SW 1271 (cell line): ENCODE results near the gene KBTBD2.
A peak's percentile ranks its signal among the peaks of the same experiment; 100 is the strongest.
"Not testable (repeated sequence)": the region's sequence is repeated elsewhere in the genome, so short reads cannot be mapped to it uniquely, and the experiment has no call there.

ENCODE experiments used
- DNase-seq, 2 experiments: peaks; one replicate each; lab custom pipeline; 2025; lab: John Stamatoyannopoulos, UW

The KBTBD2 gene

DNA sequence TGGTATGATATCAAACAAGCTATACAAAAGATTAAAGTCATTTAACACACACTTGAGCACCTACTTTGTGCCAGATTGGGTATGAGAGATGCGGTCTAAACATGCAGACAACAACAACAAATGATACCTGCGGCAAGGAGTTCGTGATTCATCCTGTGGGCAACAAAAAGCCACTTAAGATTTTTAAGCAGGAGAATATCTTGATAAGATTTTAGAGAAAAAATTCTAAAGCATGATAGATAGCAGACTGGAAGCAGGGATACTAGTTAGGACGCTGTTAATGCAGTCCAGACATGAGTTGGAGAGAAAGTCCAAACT is 1.6 kb upstream of the KBTBD2 start:
- no peak for DNase-seq

DNA sequence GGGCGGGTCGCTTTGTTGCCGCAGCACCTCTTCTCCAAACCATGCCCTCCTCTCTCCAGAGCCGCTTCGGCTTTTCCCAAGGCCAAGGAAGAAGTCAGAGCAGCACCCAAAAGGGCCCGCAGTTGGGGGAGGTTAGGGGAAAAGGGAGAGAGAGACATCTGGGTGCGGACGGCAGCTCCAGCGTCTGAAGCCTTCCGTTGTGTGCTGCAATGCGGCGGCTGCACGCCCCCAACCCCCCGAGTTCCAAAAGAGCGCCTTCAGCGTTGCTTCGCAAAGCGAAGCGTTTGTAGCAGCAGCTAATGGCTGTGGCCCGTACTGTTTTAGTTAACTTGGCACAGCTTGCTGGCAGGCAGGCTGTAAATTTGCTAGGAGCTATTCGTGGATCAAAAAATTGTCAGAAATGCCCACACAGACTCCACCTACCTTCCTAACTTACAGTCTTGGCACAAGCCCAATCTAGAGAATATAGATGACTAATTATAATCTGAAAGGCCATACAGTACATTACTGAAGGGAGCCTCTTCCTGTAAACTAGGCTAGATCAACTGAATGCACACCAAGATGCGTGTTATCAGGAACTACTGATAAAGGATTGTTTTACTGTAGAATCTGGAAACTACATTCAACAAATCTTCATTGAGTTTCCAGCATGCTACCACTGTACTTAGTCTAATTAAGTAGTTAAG is 1.1 kb upstream of the KBTBD2 start:
- DNase-seq: peak; percentile 26 to 46

DNA sequence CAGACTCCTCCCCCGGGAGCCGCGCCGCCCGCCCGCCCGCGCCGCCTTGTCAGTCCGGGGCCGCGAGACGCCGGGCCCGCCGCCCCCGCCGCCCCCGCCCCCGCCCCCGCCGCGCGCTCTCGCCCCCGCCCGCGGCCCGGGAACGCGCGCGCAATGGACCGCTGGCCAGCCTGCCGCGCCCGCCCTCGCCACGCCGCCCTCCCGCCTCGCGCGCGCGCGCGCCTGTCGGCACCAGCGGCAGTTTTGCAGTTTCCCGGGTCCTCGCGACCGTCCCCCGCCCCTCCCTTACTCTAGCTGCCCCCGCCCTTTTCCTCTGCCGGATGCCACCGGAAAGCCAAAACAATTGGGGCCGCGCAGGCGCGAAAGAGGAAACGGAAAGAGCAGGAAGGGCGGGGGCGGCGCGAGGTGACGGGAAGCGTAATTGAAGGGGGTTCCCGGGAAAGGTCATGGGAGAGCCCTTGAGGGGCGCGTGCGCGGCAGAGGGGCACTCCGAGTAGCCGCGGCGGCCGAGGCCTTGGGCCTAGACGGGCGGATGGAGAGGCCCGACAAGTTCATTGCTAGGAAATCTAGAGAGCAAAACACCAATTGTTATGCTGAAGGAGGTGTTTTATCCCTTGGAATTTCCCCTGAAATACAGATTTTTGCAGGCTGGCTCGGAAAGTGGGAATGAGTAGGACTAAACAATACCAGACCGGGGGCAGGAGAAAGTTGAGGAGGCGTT is 400 bp upstream of the KBTBD2 start:
- DNase-seq: peak; percentile 81 to 96

DNA sequence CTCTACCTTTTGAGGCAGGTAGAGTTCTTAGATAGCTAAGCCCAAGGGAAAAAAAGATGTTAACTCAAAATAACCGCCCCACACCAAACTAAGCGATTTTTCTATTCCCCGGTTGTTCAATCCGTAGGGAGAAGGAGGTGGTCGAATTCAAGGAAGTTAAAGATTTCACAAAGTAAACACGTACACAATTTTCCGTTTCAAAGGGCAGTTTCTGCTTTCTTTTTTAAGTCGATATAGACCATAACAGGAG is 842 bp downstream of the KBTBD2 start:
- DNase-seq: no peak

DNA sequence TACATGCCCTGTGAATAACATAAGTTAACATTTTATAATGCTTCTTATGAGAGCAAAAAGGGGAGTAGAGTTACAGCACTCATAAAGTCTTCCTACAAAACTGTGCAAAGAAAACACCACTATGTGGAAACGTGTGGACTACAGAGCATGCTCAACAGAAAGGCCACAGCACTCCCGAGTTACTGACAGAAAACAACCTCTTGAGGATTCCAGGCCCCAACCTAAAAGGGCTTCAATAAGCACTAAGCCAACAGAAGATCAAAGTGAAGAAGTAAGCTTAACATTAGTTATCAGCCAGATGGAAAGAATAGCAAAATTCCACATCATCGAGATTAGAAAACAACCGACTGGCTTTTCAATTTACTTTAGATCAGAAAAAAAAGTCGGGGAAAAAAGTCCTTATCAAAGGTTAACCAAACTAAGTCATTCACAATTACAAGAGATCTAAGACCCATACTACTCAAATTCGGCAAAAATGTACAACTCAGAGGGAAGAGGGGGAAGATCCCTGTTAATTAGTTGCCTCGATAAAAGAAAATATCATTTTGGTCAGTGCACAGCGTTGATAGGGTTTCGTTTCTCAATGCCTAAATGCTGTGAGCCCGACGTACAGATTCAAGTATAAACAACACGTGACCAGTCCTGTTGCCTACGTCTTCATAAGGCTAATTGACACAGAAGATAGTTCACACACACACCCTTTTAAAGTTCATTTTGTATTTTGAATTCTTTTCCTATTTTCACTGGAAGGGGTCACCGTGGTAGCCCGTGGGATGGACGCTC is 1.4 kb downstream of the KBTBD2 start:
- DNase-seq: peak in 1 of 2 experiments; percentile 64

DNA sequence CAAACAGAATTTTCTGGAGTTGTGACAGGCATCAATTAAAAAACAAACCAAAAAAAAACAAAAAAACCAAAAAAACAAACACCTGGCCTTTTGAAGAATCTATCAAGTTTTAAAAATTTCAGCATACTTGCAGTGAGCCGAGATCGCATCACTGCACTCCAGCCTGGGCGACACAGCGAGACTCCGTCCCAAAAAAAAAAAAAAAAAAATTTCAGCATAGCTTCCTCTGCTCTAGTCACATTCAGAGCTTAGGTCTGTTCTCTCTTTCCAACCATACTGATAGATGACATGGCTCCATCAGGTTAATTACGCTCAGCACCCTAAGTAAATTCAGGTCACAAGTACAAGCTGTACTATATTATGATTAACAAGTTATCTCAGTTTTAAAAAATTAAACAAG is 3.1 kb downstream of the KBTBD2 start:
- DNase-seq: no peak

DNA sequence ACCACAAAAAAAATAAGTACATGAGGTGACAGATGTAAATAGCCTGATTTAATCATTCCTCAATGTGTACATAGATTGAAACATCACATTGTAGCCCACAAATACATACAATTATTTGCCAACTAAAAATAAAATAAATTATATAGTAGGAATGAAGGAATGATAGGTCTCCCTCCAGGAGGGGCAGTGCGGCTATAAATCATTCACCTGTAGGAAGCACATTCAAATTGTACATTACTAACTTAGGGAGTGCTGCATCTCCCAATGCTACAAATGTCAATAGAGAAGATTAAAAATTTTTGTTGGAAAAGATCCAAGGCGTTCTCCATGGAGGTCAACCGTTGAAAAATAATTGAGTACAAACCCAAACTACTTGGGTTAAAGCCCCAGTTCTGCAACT is 4.2 kb downstream of the KBTBD2 start:
- DNase-seq: no peak

DNA sequence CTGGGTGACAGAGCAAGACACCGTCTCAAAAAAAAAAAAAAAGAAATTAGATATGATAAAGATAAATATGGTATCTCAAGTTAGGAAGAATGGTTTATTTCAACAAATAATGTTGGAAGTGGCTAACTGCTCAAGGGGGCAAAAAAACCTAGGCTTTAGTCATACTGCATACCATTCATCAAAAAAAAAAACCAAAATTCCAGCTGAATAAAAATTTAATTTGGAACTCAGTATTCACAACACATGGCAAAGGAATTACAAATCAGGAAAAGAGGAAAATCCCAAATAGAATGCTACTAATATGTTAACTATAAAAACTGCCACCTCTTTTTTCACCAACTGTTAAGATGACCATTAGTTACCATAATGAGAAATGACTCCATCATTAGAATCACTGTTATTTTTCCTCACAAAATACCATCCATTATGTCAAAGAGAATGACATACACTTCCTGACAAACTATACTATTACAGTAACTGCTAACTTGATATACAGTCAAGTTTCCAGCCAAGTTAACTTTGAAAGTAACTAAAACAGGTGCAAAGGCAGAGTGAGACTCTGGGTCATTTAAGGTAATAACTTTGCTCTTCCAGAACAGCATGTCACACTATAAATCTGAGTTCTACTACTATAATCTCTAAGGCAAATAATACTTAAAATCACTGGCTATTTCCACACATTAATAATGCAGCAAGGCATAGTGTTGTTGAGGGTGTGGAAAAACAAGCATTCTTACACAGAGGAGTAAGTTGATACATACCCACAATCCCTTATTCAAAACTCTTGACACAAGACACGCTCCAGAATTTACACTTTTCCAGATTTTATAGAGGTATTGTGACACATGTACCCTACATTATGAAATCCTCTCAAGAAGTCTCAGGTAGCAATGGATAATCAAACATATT is 10.2 kb downstream of the KBTBD2 start:
- no peak for DNase-seq

DNA sequence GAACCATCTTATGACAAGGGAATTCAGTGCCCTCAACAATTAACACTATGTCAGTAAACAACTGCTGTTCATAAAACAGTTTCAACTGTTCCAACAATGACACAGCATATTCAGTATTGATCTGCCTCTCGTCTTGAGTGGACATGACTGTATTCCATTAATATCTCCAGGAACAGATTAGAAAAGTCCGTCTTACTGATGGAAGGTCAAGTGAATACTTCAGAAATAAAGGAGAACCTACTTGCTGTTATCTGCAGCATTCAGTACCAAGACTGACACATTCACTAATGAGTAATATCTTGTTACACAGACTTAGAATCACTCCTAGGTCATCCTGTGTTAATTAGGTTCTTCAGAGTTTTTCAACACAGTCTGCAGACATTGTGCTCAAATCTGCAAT is 12.1 kb downstream of the KBTBD2 start:
- no peak for DNase-seq

DNA sequence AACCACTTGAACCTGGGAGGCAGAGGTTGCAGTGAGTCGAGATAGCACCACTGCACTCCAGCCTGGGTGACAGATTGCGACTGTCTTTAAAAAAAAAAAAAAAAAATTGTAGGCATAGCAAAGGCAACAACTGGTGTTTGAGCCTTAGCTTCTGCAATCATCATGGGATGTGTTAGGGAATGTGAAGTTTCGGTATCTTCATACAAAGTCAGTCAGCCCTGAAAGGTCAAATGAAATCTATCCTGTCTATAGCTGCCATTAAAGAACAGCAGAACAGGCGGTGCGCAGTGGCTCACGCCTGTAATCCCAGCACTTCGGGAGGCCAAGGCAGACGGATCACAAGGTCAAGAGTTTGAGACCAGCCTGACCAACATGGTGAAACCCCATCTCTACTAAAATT is 13.5 kb downstream of the KBTBD2 start:
- not testable (repeated sequence) for DNase-seq

DNA sequence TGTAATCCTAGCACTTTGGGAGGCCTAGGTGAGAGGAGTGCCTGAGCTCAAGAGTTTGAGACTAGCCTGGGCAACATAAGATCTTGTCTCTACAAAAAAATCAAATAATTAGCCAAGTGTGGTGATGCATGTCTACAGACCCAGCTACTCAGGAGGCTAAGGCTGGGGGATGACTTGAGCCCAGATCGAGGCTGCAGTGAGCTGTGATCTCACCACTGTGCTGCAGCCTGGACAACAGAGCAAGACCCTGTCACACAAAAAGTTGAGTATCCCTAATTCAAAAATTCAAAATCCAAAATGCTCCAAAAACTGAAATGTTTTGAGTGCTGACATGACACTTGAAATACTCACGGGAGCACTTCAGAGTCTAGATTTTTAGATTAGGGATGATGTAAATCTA is 19.1 kb downstream of the KBTBD2 start:
- DNase-seq: no peak

DNA sequence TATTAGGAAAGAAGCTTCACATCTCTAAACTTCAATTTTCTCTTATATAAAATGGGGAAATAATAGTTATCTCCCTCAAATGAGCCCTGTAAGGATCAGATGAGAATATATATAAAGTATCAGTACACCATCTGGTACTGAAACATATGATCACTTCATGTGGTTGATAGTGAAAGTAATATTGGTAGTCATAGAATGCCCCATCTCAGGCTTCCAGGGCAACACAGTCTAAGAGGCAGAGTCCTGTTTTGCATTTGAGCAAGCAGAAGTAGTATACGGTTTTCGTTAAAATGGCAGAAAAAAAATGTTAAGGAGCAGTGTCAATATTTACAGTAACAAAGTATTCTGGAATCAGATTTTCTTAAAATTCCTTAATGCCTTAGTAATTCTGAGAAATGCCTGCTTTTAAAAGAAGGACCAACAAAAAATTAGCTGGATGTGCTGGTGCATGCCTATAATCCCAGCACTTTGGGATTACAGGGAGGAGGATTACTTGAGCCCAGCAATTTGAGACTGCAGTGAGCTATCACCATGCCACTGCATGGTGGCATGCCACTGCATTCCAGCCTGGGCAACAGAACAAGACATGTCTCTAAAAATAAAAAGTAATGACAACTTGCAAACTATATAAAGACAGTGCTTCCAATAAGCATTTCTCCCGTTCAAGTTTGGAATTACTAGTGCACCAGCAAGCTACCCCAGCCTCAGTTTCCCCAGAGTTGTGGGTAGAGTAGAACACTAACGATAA is 19.8 kb downstream of the KBTBD2 start:
- no peak for DNase-seq

DNA sequence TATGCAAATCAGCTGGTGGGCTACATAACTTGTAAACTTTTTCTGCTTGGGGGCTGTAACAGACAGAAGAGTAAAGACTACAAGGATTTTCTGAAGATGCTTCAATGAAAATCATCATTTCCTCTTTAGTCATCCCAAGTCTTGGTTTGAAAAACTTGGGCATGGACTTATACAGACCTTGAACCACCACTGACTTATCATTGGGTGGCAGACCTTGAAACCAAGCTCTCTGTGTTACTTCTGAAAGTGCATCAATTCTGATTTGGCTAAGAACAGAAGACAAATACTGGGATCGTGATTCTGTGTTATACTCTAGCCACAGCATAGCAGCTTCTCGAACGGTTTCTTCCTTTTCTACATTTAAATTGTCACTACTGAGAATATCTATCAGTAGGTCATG is 21.3 kb downstream of the KBTBD2 start:
- DNase-seq: no peak

DNA sequence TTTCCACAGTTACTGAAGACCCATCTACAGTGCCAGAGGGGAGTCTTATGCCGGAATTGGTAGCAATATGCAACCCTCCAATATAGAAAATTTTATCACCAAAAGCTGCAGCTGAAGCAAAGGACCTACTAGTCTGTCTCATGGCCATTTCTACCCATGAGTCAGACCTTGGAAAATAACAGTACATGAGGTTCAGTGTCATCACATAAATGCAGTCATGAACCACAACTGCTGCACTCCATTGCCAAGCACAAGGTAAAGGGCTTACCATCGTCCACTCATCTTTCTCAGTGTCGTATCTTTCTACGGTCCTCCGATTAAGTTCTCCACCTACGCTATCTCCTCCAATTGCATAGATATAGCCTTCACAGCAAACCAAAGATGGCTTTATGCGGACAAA is 21.8 kb downstream of the KBTBD2 start:
- DNase-seq: no peak

DNA sequence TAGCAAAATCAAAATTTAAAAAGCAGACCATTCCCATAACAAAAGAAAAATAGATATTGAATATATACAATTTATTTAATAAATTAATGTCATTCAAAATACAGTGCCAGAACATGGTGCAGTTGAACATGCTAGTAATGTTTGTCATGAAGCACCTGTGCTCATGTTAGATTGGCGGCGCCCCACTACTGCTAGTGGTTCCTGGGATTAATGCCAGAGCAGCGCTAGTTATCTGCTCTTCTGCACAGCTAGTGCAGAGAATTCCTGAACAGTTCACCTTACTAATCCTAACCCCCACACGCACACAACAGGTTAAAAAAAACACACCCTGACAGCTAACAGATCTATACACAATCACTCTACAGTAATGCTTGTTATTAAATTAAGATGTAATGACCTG is 23.4 kb downstream of the KBTBD2 start:
- no peak for DNase-seq

DNA sequence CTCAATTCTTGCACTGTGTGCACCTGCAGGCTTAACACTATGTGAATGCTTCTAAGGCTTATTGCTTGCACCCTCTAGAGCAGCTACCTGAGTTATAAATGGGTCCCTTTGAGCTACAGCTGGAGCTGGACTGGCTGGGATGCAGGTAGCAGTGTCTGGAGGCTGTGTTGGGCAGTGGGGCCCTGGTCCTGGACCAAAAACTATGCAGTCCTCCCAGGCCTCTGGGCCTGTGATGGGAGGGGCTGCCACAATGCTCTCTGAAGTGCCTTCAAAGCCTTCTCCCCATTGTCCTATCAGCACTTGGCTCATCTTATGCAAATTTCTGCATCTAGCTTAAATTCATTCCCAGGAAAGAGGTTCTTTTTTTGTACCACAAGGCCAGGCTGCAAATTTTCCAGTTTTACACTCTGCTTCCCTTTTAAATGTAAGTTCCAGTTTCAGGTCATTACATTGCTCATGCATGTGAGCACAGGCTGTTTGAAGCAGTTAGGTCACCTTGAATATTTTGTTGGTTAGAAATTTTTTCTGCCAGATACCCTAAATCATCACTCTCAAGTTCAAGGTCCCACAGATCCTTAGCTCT is 26.0 kb downstream of the KBTBD2 start:
- DNase-seq: no peak

DNA sequence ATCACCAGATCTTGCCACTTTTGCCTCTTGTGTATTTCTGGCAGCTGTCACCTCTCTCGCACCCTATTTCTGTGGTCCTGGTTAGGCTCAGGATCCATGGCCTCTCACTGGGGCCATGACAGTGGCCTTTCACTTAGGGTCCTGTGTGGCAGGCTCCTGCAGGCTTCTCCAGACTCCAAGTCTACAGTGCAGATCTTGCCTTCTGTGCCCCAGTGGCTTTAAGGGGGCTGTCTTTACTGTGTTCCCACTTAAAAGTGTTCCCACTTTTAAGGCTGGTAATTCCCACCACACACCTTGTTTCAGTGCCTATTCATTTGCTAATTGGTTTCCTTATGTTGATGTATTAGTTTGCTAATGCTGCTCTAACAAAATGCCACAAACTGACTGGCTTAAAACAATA is 27.7 kb downstream of the KBTBD2 start:
- not testable (repeated sequence) for DNase-seq

DNA sequence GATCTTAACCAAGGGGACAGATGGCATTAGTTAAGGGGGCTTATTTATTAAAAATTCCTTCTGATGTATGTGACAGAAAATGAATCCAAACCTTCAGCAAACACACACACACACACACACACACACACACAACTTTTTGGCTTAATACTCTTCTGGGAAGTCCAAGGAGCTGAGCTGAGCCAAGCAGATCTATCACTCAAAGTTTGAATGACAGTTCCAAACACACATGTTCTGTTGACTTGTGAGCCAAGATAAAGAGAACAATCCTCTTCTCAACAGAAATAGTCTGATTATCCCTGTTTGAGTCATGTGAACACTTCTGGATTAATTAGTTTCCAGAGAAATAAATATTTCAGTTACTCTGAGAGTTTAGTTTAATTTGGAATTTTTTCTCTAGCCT is 31.5 kb downstream of the KBTBD2 start:
- no peak for DNase-seq

DNA sequence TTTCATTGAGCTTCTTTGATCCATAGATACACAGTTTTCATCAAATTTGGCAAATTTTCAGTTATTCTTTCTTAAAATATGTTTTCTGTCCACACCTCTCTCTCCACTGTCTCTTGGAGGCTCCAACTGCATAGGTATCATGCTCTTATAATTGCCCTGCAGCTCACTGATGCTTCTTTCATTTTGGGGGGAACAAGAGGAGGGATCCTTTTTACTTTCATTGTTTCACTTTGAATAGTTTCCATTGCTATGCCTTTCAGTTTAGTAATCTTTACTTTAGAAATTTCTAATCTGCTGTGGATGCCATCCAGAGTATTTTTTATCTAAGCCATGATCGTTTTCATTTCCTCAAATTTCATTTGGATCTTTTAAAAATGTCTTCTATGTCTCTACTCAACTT is 32.9 kb downstream of the KBTBD2 start:
- no peak for DNase-seq

DNA sequence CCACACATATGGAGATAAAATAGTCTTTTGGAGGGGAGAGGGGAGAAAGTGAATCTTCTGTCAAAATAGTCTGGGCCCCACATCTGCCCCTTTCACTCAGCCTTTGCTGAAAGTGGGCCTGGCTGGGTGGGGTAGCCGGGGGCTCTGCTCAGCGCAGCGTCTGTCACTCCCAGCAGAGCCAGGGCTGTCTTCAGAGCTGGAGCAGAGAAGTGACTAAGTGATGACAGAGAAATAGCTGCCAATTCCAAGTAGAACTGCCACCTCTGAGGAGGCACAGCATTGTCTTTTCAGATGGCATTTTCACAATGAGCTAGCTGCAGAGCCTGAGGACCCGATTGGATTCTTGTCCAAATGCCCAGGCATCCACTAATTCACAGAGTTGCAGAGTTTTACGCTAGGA is 34.5 kb downstream of the KBTBD2 start:
- not testable (repeated sequence) for DNase-seq
